Activated T-helper 17 cell treated with anti-CD3 and anti-CD28 coated beads, Interleukin-2, amount 50 U/mL, for 72 hours (primary cell): ENCODE data around the gene S1PR2. TPM values are rescaled to one million over a fixed set of nuclear protein-coding genes. Genes with fewer than 3 reads are reported as not detected.
A peak's percentile ranks its signal among the peaks of the same experiment; 100 is the strongest.
"Not testable (repeated sequence)": the region's sequence is repeated elsewhere in the genome, so short reads cannot be mapped to it uniquely, and the experiment has no call there.

Experiments
- ATAC-seq: fragments of 150-1000 bp; cut with Tn5 transposase; replicated peaks from 2 replicates; pipeline ENCODE4 v1.10.0; 2021; ENCODE audit warnings: mild to moderate bottlenecking, moderate library complexity
- H3K27ac Mint-ChIP-seq: one replicate; pipeline ENCODE4 v1.8.0; 2022; ENCODE audit warnings: mixed read lengths
- H3K27me3 Mint-ChIP-seq: one replicate; pipeline ENCODE4 v1.8.0; 2022; ENCODE audit warnings: mixed read lengths
- H3K36me3 Mint-ChIP-seq: one replicate; pipeline ENCODE4 v1.8.0; 2022; ENCODE audit warnings: low read depth, mild to moderate bottlenecking, mixed read lengths
- H3K4me1 Mint-ChIP-seq: one replicate; pipeline ENCODE4 v1.8.0; 2022; ENCODE audit warnings: mixed read lengths
- H3K4me3 Mint-ChIP-seq: one replicate; pipeline ENCODE4 v1.8.0; 2022; ENCODE audit warnings: mild to moderate bottlenecking, mixed read lengths
- H3K9me3 Mint-ChIP-seq: one replicate; pipeline ENCODE4 v1.8.0; 2022; ENCODE audit warnings: mixed read lengths
- total RNA-seq, 2 donors: library from RNA; stranded (reverse); gene quantifications; one replicate each; pipeline ENCODE4 v1.2.3, GENCODE V29; 2022

S1PR2 gene
- total RNA-seq, 2 donors from 2014 or later: 7.9 to 17.1 TPM

- ATAC-seq: peak; percentile 85
- peak overlapping the region; percentile 84 for H3K4me3 Mint-ChIP-seq
These were observed 29.0 kb upstream of the S1PR2 start for GRCh38 chr19:10260141-10260584.

GRCh38 chr19:10259162-10259905 lies 28.2 kb upstream of the S1PR2 start:
- H3K27ac Mint-ChIP-seq: peak overlapping the region; percentile 94
- peak overlapping the region; percentile 84 for H3K4me3 Mint-ChIP-seq
- peak; percentile 80 for ATAC-seq
- H3K9me3 Mint-ChIP-seq: no peaks in the 10 kb centered on the region
- H3K27me3 Mint-ChIP-seq: no peaks in the 10 kb centered on the region
- H3K4me1 Mint-ChIP-seq: peaks cover 5% of the 10 kb centered on the region
- peaks cover 57% of the 10 kb centered on the region for H3K36me3 Mint-ChIP-seq

More at GRCh38 chr19:10260141-10260584, 29.0 kb upstream of the S1PR2 start:
- Mint-ChIP-seq H3K27ac (peak overlapping the region; percentile 94), H3K9me3 (no peaks in the 10 kb centered on the region), H3K4me1 (peaks cover 5% of the 10 kb centered on the region), H3K27me3 (no peaks in the 10 kb centered on the region), H3K36me3 (peaks cover 48% of the 10 kb centered on the region)

- no peak for ATAC-seq
- Mint-ChIP-seq H3K27ac (no peak overlapping the region), H3K4me3 (no peak overlapping the region), H3K36me3 (peaks cover 68% of the 10 kb centered on the region), H3K9me3 (no peaks in the 10 kb centered on the region), H3K27me3 (no peaks in the 10 kb centered on the region), H3K4me1 (peaks cover 13% of the 10 kb centered on the region)
These were observed 27.1 kb upstream of the S1PR2 start for GRCh38 chr19:10258080-10258710.

GRCh38 chr19:10256970-10257615 lies 26.0 kb upstream of the S1PR2 start:
- H3K27me3 Mint-ChIP-seq: no peaks in the 10 kb centered on the region
- H3K9me3 Mint-ChIP-seq: no peaks in the 10 kb centered on the region
- H3K27ac Mint-ChIP-seq: peak overlapping the region; percentile 27
- H3K36me3 Mint-ChIP-seq: peaks cover 77% of the 10 kb centered on the region
- peaks cover 13% of the 10 kb centered on the region for H3K4me1 Mint-ChIP-seq
- H3K4me3 Mint-ChIP-seq: no peak overlapping the region
- no peak for ATAC-seq

GRCh38 chr19:10256551-10256950 lies 25.4 kb upstream of the S1PR2 start:
- Mint-ChIP-seq H3K4me1 (peaks cover 13% of the 10 kb centered on the region), H3K9me3 (no peaks in the 10 kb centered on the region), H3K27ac (no peak overlapping the region), H3K36me3 (peaks cover 82% of the 10 kb centered on the region), H3K4me3 (no peak overlapping the region), H3K27me3 (no peaks in the 10 kb centered on the region)
- no peak for ATAC-seq

GRCh38 chr19:10255358-10255757 lies 24.2 kb upstream of the S1PR2 start:
- Mint-ChIP-seq H3K4me1 (peaks cover 13% of the 10 kb centered on the region), H3K27ac (no peak overlapping the region), H3K27me3 (no peaks in the 10 kb centered on the region), H3K9me3 (no peaks in the 10 kb centered on the region), H3K36me3 (peaks cover 83% of the 10 kb centered on the region), H3K4me3 (no peak overlapping the region)
- ATAC-seq: no peak

GRCh38 chr19:10254244-10254643 lies 23.1 kb upstream of the S1PR2 start:
- H3K4me3 Mint-ChIP-seq: peak overlapping the region; percentile 92
- peaks cover 75% of the 10 kb centered on the region for H3K36me3 Mint-ChIP-seq
- H3K9me3 Mint-ChIP-seq: no peaks in the 10 kb centered on the region
- peaks cover 8% of the 10 kb centered on the region for H3K4me1 Mint-ChIP-seq
- peak overlapping the region; percentile 36 for H3K27ac Mint-ChIP-seq
- ATAC-seq: no peak
- no peaks in the 10 kb centered on the region for H3K27me3 Mint-ChIP-seq

- Mint-ChIP-seq H3K27me3 (no peaks in the 10 kb centered on the region), H3K27ac (peak overlapping the region; percentile 94), H3K4me3 (peak overlapping the region; percentile 92), H3K4me1 (peaks cover 8% of the 10 kb centered on the region), H3K36me3 (peaks cover 60% of the 10 kb centered on the region), H3K9me3 (no peaks in the 10 kb centered on the region)
- no peak for ATAC-seq
These were observed 21.6 kb upstream of the S1PR2 start for GRCh38 chr19:10252707-10253106.

- peak; percentile 98 for ATAC-seq
- peaks cover 8% of the 10 kb centered on the region for H3K4me1 Mint-ChIP-seq
- H3K4me3 Mint-ChIP-seq: peak within 1 kb of the TSS; percentile 92
- peak within 1 kb of the TSS; percentile 94 for H3K27ac Mint-ChIP-seq
- no peaks in the 10 kb centered on the region for H3K9me3 Mint-ChIP-seq
- no peaks in the 10 kb centered on the region for H3K27me3 Mint-ChIP-seq
- H3K36me3 Mint-ChIP-seq: peaks cover 54% of the 10 kb centered on the region
These were observed 20.9 kb upstream of the S1PR2 start, which contains the start of gene MRPL4 for GRCh38 chr19:10251792-10252694. MRPL4 (plus strand) TSS chr19:10252214; CDS start chr19:10252254, 40 bp downstream.

GRCh38 chr19:10246511-10246910 lies 15.4 kb upstream of the S1PR2 start:
- H3K27me3 Mint-ChIP-seq: no peaks in the 10 kb centered on the region
- no peak overlapping the region for H3K4me3 Mint-ChIP-seq
- H3K9me3 Mint-ChIP-seq: no peaks in the 10 kb centered on the region
- ATAC-seq: no peak
- H3K36me3 Mint-ChIP-seq: peaks cover under 1% of the 10 kb centered on the region
- H3K27ac Mint-ChIP-seq: no peak overlapping the region
- no peaks in the 10 kb centered on the region for H3K4me1 Mint-ChIP-seq

GRCh38 chr19:10245189-10245939 lies 14.2 kb upstream of the S1PR2 start:
- ATAC-seq: peak; percentile 28
- no peaks in the 10 kb centered on the region for H3K27me3 Mint-ChIP-seq

GRCh38 chr19:10243606-10244005 lies 12.5 kb upstream of the S1PR2 start:
- no peaks in the 10 kb centered on the region for H3K36me3 Mint-ChIP-seq
- H3K27ac Mint-ChIP-seq: no peak overlapping the region
- no peaks in the 10 kb centered on the region for H3K4me1 Mint-ChIP-seq
- no peaks in the 10 kb centered on the region for H3K27me3 Mint-ChIP-seq
- H3K4me3 Mint-ChIP-seq: no peak overlapping the region
- H3K9me3 Mint-ChIP-seq: no peaks in the 10 kb centered on the region
- ATAC-seq: no peak

More at GRCh38 chr19:10245189-10245939, 14.2 kb upstream of the S1PR2 start:
- no peaks in the 10 kb centered on the region for H3K9me3 Mint-ChIP-seq
- no peak overlapping the region for H3K4me3 Mint-ChIP-seq
- H3K36me3 Mint-ChIP-seq: no peaks in the 10 kb centered on the region
- no peaks in the 10 kb centered on the region for H3K4me1 Mint-ChIP-seq
- H3K27ac Mint-ChIP-seq: peak overlapping the region; percentile 25

GRCh38 chr19:10241826-10242449 lies 10.8 kb upstream of the S1PR2 start:
- not testable (repeated sequence) for H3K27me3 Mint-ChIP-seq, H3K36me3 Mint-ChIP-seq, H3K9me3 Mint-ChIP-seq, H3K27ac Mint-ChIP-seq, H3K4me3 Mint-ChIP-seq, H3K4me1 Mint-ChIP-seq
- peak; percentile 39 for ATAC-seq
